Right cardiac atrium (tissue), 5 donors: ENCODE results near the gene TACR2. TPM values are rescaled to one million over a fixed set of nuclear protein-coding genes. Genes with fewer than 3 reads are reported as not detected.

Source experiments
- ATAC-seq, 2 donors: fragments of 200-7000 bp; cut with Tn5 transposase; one replicate each; pipeline versions ENCODE4 v1.8.0 to v1.9.1; 2020; ENCODE audit warnings: moderate library complexity in 2 of 2, mild to moderate bottlenecking in 1 of 2
- DNase-seq, 3 donors: peaks; one replicate each; pipeline ENCODE4 v3.0.0-alpha.2; 2020
- H3K27ac ChIP-seq: one replicate; pipeline ENCODE4 v1.5.1; 2013; ENCODE audit warnings: mild to moderate bottlenecking, low read length, control low read depth, moderate library complexity
- H3K27me3 ChIP-seq: one replicate; pipeline ENCODE4 v1.6.1; 2013; ENCODE audit not compliant: control insufficient read depth, insufficient read depth
- H3K4me1 ChIP-seq: one replicate; pipeline ENCODE4 v1.6.1; 2013; ENCODE audit warnings: low read length; ENCODE audit not compliant: control insufficient read depth, insufficient read depth
- H3K4me3 ChIP-seq: one replicate; pipeline ENCODE4 v1.5.1; 2013; ENCODE audit warnings: low read length, control low read depth
- H3K9me3 ChIP-seq: one replicate; pipeline ENCODE4 v1.6.1; 2013; ENCODE audit warnings: low read length; ENCODE audit not compliant: control insufficient read depth
- WGBS: extraction: QIAGEN DNeasy Blood & Tissue Kit; methylation state at CpG from one replicate; pipeline ENCODE4 v1.1.7; 2013; 5-methylcytosine and 5-hydroxymethylcytosine counted together
- intact Hi-C, 4 donors: fragments of 100-400 bp; cut with DNase I; formaldehyde crosslinking; loops; one replicate each; pipeline versions ENCODE4 v1.11.0 to v1.14.0; 2022 to 2023
- polyA plus RNA-seq: library from polyadenylated mRNA; stranded (reverse); fragments of 200-250 nt; gene quantifications from one replicate; pipeline ENCODE4 v1.2.3, GENCODE V29; 2013
- total RNA-seq, 4 donors: library from RNA; stranded (reverse); fragmentation: NEBNext Ultra II Directional; extraction: Animal tissue kit (Norgen Biotek cat#: 25700); gene quantifications; one replicate each; pipeline ENCODE4 v1.2.1, GENCODE V29; 2021
- donor health status: healthy with polysubstance abuse.
- donor health status: DM: no; HTN: yes; CAD: no.
- donor health status: DM: no; HTN: no; CAD: no.
- donor health status: DM: no; HTN: yes; CAD: no; lungs with severe emphysema.
- donor health status: DM: yes; HTN: yes; CAD: no.

The TACR2 gene
- total and polyA plus RNA-seq, 5 donors, result 0.26 to 0.53 (median 0.28) TPM

GRCh38 chr10:69403066-69403465, 13.7 kb downstream of the TACR2 start:
- no peak overlapping the region for H3K4me3 ChIP-seq
- no peak overlapping the region for H3K27ac ChIP-seq
- no peaks in the 10 kb centered on the region for H3K9me3 ChIP-seq
- no peaks in the 10 kb centered on the region for H3K27me3 ChIP-seq
- intact Hi-C loops, result no loop called here
- H3K4me1 ChIP-seq, result peaks cover 12% of the 10 kb centered on the region
- ATAC-seq (no peak), DNase-seq (peak in 1 of 3 donors; percentile 21)
- WGBS, result 71% methylated on average over 1 of the region's 1 CpG

DNA sequence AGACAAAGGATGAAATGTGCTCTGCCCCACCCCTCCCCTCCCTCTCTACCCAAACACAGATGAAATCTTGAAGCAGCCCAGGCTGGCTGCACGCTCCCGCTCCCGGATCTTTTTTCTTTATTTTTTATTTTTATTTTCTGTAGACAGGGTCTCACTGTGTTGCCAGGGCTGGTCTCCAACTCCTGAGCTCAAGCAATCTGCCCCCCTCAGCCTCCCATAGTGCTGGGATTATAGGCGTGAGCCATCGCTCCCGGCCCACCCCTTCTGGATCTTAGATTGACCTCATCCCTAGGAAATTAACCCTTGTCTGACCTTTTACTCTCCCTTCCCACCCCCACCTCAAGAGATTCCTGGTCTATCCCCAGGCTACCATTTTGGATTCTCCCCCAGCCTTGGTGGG, 14.3 kb downstream of the TACR2 start:
- Histone ChIP-seq H3K4me1 (peaks cover 6% of the 10 kb centered on the region), H3K4me3 (no peak overlapping the region), H3K27ac (no peak overlapping the region), H3K9me3 (no peaks in the 10 kb centered on the region), H3K27me3 (no peaks in the 10 kb centered on the region)
- DNase-seq (peak in 2 of 3 donors; percentile 59 to 66), ATAC-seq (no peak)
- intact Hi-C loops, result no loop called here
- 50% methylated on average over 6 of the region's 6 CpGs for WGBS

- H3K9me3 ChIP-seq, result no peaks in the 10 kb centered on the region
- no peak overlapping the region for H3K4me3 ChIP-seq
- intact Hi-C loops, result no loop called here
- no peaks in the 10 kb centered on the region for H3K27me3 ChIP-seq
- H3K27ac ChIP-seq, result no peak overlapping the region
- peaks cover 3% of the 10 kb centered on the region for H3K4me1 ChIP-seq
- DNase-seq (no peak), ATAC-seq (no peak)
- WGBS, result 84% methylated on average over 11 of the region's 11 CpGs
These were observed 15.3 kb downstream of the TACR2 start for GRCh38 chr10:69401416-69401815.

DNA sequence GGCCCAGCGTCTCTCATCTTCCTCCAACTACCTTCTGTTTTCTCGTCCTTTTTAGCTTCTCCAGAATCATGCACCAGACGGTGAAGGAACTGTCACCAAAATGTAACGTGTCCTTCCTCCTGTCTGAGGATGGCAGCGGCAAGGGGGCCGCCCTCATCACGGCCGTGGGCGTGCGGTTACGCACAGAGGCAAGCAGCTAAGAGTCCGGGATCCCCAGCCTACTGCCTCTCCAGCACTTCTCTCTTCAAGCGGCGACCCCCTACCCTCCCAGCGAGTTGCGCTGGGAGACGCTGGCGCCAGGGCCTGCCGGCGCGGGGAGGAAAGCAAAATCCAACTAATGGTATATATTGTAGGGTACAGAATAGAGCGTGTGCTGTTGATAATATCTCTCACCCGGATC, 15.8 kb downstream of the TACR2 start:
- peaks cover 3% of the 10 kb centered on the region for H3K4me1 ChIP-seq
- WGBS, result 92% methylated on average over 23 of the region's 23 CpGs
- no peaks in the 10 kb centered on the region for H3K9me3 ChIP-seq
- H3K27ac ChIP-seq, result no peak overlapping the region
- peak in 1 of 3 donors; percentile 39 for DNase-seq
- no peak overlapping the region for H3K4me3 ChIP-seq
- no peaks in the 10 kb centered on the region for H3K27me3 ChIP-seq
- ATAC-seq, result no peak
- intact Hi-C loops, result no loop called here

DNA sequence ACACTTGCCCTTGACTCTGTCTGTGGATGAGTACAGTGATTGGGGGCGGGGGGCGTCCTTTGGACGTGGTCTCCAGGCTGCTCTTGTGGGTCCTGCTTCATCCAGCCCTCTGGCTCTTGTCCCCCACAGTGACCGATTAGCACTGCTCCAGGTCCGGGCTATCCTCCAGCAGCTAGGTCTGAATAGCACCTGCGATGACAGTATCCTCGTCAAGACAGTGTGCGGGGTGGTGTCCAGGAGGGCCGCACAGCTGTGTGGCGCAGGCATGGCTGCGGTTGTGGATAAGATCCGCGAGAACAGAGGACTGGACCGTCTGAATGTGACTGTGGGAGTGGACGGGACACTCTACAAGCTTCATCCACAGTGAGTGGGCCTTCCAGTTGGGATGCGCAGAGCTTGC, 18.3 kb downstream of the TACR2 start:
- WGBS, result 60% methylated on average over 16 of the region's 16 CpGs
- Histone ChIP-seq H3K27me3 (no peaks in the 10 kb centered on the region), H3K9me3 (no peaks in the 10 kb centered on the region), H3K4me1 (peaks cover 3% of the 10 kb centered on the region), H3K4me3 (no peak overlapping the region), H3K27ac (peak overlapping the region; percentile 60)
- intact Hi-C loops, result no loop called here
- ATAC-seq (peak; percentile 15 to 22), DNase-seq (peak in 1 of 3 donors; percentile 56)

- Histone ChIP-seq H3K4me3 (no peak overlapping the region), H3K9me3 (no peaks in the 10 kb centered on the region), H3K27me3 (no peaks in the 10 kb centered on the region), H3K27ac (no peak overlapping the region), H3K4me1 (peaks cover 3% of the 10 kb centered on the region)
- DNase-seq (no peak), ATAC-seq (peak; percentile 34 to 51)
- WGBS, result 51% methylated on average over 1 of the region's 1 CpG
- intact Hi-C loops, result no loop called here
These were observed 18.7 kb downstream of the TACR2 start for GRCh38 chr10:69397972-69398371.

DNA sequence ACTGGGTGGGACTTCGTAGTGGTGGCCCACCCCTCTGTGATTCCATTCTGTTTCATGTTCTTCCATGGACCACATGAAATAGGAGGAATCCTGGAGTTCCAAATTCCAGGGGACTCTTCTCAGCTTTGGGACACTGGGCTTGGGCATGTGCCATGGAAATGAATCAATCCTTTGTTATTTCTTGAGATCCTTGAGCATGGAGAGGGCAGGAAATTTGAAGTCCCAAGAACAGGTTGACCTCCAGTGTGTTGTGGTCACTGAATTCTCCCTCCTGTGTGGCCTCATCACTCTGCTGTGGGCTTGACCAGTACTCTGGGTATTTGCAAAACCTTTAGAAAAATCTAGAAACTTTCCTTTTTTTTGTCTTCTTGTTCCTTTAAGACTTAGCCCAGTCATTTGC, 22.7 kb downstream of the TACR2 start:
- intact Hi-C loops, result loop anchor here in 2 of 4 donors (5.0 kb wide), 2 partner anchors 77 to 157 kb away; no protein-coding TSS in a partner anchor
- H3K27me3 ChIP-seq, result no peaks in the 10 kb centered on the region
- ATAC-seq (no peak), DNase-seq (peak in 1 of 3 donors; percentile 12)
- no peaks in the 10 kb centered on the region for H3K9me3 ChIP-seq
- 70% methylated on average over 1 of the region's 1 CpG for WGBS
- H3K27ac ChIP-seq, result no peak overlapping the region
- H3K4me1 ChIP-seq, result peaks cover 3% of the 10 kb centered on the region
- no peak overlapping the region for H3K4me3 ChIP-seq

- WGBS, result 12% methylated on average over 7 of the region's 7 CpGs
These were observed 24.2 kb downstream of the TACR2 start for GRCh38 chr10:69392481-69393000.

GRCh38 chr10:69391158-69391557, 25.6 kb downstream of the TACR2 start:
- ATAC-seq, result peak; percentile 13 to 37

More at GRCh38 chr10:69392481-69393000, 24.2 kb downstream of the TACR2 start:
- Histone ChIP-seq H3K27ac (peak overlapping the region; percentile 9), H3K9me3 (no peaks in the 10 kb centered on the region), H3K4me1 (no peaks in the 10 kb centered on the region), H3K4me3 (no peak overlapping the region), H3K27me3 (no peaks in the 10 kb centered on the region)
- ATAC-seq (peak; percentile 87 to 90), DNase-seq (peak; percentile 85 to 94 (median 93))
- intact Hi-C loops, result loop anchor here (2.0 to 5.0 kb wide), 4 partner anchors 75 to 156 kb away; no protein-coding TSS in a partner anchor

DNA sequence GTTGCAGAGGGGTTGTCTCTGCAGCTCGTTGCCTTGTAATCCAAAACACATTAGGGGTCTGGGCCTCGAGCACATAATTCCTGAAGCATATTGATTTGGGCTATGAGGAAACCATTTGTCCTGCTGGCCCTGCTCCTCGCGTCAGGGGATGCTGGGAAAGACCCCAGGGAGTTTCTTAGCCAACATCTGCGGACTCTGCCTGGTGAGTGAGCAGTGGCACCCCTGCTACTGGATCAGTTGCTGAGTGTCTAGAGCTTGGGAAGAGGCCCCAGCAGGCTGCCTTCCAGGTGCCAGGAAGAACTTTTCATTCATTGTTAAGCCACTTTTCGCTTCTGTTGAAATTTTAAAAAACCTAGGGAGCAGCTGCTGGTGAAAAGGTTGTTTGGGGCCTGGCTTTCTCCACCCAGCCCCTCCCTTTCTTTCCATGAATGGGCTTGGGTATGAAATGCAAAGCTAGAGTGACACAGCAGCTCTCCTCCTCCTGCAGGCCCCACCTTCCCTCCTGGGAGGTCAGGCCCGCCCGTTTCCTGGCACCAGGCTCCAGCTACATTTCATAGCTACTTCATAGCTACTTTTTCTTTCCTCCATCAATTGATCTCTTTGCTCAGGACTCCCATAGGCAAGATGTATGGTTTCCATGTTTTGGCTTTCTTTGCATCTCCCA, 26.8 kb downstream of the TACR2 start:
- intact Hi-C loops, result loop anchor here in 2 of 4 donors (5.0 kb wide), 2 partner anchors 73 to 153 kb away; no protein-coding TSS in a partner anchor
- peak; percentile 72 to 88 (median 86) for DNase-seq
- no peaks in the 10 kb centered on the region for H3K4me1 ChIP-seq
- H3K27me3 ChIP-seq, result no peaks in the 10 kb centered on the region
- no peaks in the 10 kb centered on the region for H3K9me3 ChIP-seq
- H3K27ac ChIP-seq, result no peak overlapping the region
- ATAC-seq, result peak; percentile 77 to 79
- 52% methylated on average over 8 of the region's 8 CpGs for WGBS
- no peak overlapping the region for H3K4me3 ChIP-seq

More at GRCh38 chr10:69391158-69391557, 25.6 kb downstream of the TACR2 start:
- Histone ChIP-seq H3K9me3 (no peaks in the 10 kb centered on the region), H3K27ac (no peak overlapping the region), H3K4me3 (no peak overlapping the region), H3K4me1 (no peaks in the 10 kb centered on the region), H3K27me3 (no peaks in the 10 kb centered on the region)
- intact Hi-C loops, result loop anchor here in 2 of 4 donors (5.0 kb wide), 2 partner anchors 74 to 154 kb away; no protein-coding TSS in a partner anchor
- peak in 1 of 3 donors; percentile 72 for DNase-seq
- WGBS, result 48% methylated on average over 6 of the region's 6 CpGs

DNA sequence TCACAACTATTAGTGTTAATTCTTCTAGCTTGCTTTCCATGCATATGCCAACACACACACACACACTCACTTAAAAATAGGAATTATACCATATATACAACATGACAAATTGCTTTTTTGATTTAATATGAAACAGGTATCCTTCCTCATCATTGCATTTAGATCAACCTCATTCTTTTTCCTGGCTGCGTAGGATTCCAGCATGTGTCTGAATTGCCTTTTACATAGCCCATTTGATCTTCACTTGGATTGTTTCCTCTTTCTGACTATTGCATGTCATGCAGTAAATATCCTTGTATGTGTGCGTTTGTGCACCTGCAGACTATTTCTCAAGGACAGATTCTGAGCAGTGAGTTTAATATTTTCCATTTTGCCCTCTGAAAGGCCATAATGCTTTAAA, 28.2 kb downstream of the TACR2 start:
- H3K27me3 ChIP-seq, result no peaks in the 10 kb centered on the region
- no peak overlapping the region for H3K4me3 ChIP-seq
- H3K27ac ChIP-seq, result no peak overlapping the region
- no peaks in the 10 kb centered on the region for H3K9me3 ChIP-seq
- ATAC-seq, result no peak
- no peaks in the 10 kb centered on the region for H3K4me1 ChIP-seq
- no peak for DNase-seq
- 93% methylated on average over 2 of the region's 2 CpGs for WGBS
- intact Hi-C loops, result no loop called here
